GM18858 (cell line): ENCODE measurements around the gene BZW1.
A peak's percentile ranks its signal among the peaks of the same experiment; 100 is the strongest.

Source experiments
- ATAC-seq: cut with Tn5 transposase; IDR thresholded peaks from one replicate; pipeline ENCODE4 v1.9.1; 2021; ENCODE audit not compliant: unreplicated experiment

The BZW1 gene

DNA sequence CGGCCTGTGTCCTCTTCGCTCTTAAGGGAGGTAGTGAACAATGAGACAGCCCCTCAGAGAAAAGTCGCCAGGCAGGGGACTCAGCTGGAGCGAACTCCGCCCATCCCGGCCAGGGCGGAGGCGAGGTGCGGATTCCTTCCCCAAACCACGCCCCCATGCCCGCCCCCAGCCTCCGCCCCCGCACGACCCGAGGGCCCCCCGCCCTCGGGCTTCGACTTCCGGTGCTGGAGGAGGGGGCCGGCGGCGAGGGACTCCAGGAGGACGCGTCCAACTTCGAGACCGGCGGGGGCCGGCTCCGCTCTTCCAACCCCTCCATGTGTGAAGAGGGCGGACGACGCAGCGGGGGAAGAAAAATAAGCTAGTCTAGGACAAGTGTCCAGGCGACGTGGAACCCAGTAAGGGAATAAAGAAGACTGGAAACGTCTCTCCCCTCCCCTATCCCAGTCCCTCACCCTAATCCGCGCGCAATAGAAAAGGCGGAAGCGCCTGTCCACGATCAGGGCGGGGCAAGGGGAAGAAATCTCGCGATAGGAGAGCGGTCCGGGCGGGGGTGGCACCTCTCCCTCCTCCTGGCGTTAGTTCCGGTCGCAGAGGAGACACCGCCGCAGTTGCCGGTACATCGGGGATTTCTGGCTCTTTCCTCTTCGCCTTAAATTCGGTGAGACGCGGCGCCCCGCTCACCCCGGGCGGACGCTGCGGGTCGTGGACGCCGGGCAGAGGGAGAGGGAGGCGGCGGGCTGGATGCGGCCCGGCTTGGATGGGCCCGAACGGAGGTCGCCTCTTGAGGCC lies at the start of gene BZW1:
BZW1 (plus strand) TSS at position 578 of the 789 bp plus-strand sequence. CDS start 1,308 bp downstream, outside the sequence.
- ATAC-seq: peak; percentile 54

DNA sequence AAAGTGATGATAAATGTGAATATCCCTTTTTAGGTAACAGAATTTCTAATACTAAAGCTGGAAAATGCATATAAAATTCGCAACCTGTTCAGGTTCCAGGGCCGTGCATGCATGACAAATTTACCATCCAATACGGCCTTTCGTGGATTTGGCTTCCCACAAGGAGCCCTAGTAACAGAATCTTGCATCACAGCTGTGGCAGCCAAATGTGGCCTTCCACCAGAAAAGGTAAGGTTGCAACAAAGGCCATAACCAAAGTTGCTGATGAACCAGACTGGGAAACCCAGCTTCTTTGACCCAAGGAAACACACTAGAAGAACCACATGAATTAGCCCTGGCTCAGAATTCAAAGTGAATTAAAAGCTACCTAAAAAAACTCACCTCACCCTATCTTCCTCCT lies 49.6 kb upstream of the BZW1 start:
- no peak for ATAC-seq

- no peak for ATAC-seq
These were observed 48.3 kb upstream of the BZW1 start for GRCh38 chr2:200763422-200763821.

GRCh38 chr2:200765139-200765951 lies 46.4 kb upstream of the BZW1 start:
- no peak for ATAC-seq

- no peak for ATAC-seq
These were observed 45.6 kb upstream of the BZW1 start for GRCh38 chr2:200765995-200766660.

DNA sequence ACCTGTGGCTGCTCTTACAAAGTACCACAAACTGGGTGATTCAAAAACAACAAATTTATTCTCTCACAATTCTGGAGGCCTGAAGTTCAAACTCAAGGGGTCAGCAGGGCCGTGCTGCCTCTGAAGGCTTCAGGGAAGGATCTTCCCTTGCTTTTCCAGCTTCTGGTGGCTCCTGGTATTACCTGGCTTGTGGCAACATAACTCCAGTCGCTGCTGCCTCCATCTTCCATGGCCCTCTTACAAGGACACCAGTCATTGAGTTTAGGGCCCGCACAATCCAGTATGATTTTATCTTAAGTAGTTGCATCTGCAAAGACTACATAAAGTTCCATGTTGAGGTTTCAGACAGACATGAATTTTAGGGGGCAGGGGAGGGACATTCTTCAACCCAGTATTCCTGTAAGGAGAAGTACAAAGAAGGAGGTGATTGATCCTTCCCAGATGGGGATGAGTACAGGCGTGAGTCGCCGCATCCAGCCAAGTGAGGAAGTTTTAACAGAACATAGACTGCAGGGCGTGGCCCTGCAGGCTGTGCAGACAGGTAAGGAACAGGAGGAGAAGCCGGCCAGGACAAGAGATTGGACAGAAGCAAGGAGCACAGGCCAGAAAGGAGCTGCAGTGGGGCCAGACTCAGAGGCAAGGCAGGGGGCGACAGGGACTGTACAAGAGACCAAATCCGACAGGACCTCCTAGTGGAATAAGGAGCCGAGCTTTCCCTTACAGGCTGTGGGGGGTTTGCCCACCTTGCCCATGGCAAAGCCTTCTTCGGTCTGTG lies 44.4 kb upstream of the BZW1 start:
- no peak for ATAC-seq

GRCh38 chr2:200770847-200771246 lies 40.9 kb upstream of the BZW1 start:
- ATAC-seq: no peak

DNA sequence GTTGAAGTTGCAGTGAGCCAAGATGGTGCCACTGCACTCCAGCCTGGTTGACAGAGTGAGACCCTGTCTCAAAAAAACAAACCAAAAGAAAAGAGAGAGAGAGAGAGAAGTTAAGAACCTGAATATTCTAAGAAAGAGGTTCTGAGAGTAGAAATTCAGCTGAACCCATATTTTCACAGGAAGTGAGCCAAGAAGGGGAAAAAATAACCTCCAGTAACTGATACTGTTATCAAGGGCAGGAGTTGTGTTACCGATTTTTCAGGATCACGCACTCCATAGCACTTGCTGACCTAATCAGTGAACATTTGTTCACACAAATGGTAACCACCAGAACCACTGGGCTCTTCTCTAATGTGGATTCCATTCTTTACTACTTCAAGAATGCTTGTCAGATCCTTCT lies 39.1 kb upstream of the BZW1 start:
- no peak for ATAC-seq

DNA sequence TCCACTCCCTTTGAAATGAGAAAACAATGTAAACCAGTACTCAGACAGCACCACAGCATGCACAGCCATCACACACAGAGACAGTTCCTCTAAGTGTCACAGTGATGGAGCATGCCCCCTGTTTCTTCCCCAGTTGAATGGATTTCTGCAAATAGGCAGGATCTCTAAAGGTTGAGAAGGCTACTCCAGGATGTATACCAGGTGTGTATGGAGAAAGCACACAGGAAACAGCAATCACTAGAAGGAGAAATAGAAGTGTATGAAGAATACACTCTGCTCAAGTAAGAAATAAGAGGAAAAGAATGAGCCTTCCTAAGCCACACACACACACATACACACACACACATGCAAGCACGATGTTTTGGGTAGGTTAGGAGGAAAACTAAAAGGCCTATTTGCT lies 38.6 kb upstream of the BZW1 start:
- no peak for ATAC-seq

- no peak for ATAC-seq
These were observed 36.8 kb upstream of the BZW1 start for GRCh38 chr2:200774920-200775319.

DNA sequence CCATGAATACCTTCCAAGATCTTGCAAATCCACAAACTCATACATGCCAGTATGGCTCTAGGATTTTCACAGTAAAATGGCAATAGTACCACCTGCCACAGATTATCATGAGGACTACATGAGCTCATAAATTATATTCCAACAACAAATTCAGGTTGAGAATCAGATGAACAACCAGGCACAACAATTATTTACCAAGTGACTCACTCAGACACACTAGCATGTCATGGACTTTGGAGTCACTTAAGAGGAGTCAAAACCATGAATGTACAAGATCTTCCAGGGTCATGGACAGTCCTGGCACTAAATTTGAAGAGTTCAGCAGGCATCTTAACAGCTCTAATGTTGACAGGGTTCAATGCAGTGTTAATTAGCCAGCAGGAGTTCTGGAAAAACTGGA lies 34.4 kb upstream of the BZW1 start:
- ATAC-seq: no peak

DNA sequence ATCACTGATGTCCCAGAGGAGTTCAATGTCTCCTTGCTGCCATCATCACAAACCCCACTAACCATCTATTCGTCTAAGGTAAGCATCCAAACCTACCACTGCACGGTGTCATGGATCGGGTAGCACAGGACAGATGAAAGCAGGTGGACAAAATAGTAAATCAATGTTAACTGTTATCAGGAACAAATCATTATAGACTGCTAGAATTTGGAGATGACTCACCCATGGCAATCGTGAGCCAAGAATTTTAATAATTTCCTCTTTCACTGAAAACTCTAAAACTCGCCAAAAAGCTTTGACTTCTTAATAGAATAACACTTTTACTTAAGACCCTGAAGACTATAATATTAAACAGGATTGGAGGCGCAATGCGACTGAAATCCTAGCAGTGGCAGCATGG lies 33.7 kb upstream of the BZW1 start:
- ATAC-seq: no peak

GRCh38 chr2:200779214-200779613 lies 32.5 kb upstream of the BZW1 start:
- ATAC-seq: no peak

- ATAC-seq: no peak
These were observed 30.1 kb upstream of the BZW1 start for GRCh38 chr2:200781616-200782015.

DNA sequence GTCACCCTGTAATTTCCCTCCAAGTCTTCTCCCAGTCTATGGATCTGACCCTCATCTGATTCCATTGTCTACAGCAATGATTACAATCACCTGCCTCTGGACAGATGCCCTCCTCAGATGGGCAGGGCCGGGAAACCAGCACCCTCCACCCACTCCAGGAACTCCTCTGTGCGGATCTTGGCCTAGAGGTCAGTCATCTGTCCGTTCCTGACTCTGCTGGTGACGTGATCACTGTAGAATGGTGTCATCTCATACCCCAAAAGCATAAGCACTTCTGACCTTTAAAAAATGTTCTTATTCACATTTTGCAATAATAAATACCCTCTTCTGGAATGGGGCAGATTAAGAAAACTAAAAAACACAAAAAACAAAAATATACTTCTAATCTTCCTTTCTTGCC lies 29.5 kb upstream of the BZW1 start:
- no peak for ATAC-seq

GRCh38 chr2:200784215-200784614 lies 27.5 kb upstream of the BZW1 start:
- no peak for ATAC-seq

DNA sequence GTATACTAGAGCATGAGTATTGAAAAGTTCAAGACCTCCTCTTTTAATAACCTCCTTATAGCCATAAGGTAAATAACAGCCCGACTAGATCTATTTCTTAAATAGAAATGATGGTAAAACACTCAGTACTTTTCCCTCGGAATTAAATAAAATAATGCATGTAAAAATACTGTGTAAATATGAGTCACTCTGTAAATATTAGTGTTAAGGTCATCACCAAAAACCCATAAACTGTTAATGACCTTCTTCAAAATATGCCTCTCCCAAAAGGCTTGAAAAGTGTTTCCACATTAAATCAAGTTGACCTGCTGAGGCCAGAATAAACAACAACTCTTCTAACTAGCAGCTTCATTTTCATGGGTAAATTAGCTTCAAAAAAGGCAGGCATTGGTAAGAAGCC lies 25.3 kb upstream of the BZW1 start:
- ATAC-seq: no peak

- ATAC-seq: no peak
These were observed 24.9 kb upstream of the BZW1 start for GRCh38 chr2:200786826-200787225.

GRCh38 chr2:200787351-200788120 lies 24.2 kb upstream of the BZW1 start:
- no peak for ATAC-seq

GRCh38 chr2:200788121-200788718 lies 23.5 kb upstream of the BZW1 start:
- no peak for ATAC-seq
